Hepatic stellate cell (primary cell): ENCODE measurements around the gene MARVELD2.
"Not testable (repeated sequence)": the region's sequence is repeated elsewhere in the genome, so short reads cannot be mapped to it uniquely, and the experiment has no call there.

Experiments
- DNase-seq: peaks from one replicate; pipeline ENCODE4 v3.0.0; 2011; ENCODE audit warnings: low spot score

The MARVELD2 gene

DNA sequence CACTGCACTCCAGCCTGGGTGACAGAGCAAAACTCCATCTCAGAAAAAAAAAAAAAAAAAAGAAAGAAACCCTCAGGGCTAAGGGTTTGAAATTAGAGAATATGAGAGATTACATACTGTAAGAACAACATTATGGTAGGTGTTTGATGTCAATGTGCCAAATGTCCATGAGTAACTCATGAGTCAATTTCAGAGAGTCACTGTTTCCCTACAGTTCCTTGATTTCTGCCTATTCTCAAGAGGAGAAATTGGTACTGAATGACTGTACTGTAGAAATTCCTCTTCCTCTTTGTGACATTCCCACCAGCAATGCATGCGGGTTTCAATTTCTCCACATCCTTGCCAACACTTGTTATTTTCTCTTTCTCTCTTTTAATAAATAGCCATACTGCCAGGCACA lies 35.2 kb downstream of the MARVELD2 start:
- peak; percentile 61 for DNase-seq

DNA sequence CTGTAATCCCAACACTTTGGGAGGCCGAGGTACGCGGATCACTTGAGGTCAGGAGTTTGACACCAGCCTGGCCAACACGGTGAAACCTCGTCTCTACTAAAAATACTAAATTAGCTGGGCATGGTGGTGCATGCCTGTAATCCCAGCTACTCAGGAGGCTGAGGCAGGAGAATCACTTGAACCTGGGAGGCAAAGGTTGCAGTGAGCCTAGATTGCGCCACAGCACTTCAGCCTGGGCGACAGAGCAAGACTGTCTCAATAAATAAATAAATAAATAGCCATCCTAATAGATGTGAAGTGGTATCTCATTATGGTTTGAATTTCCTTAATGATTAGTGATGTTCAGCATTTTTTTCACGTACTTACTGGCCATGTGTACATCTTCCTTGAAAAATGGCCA lies 35.6 kb downstream of the MARVELD2 start:
- DNase-seq, result not testable (repeated sequence)

DNA sequence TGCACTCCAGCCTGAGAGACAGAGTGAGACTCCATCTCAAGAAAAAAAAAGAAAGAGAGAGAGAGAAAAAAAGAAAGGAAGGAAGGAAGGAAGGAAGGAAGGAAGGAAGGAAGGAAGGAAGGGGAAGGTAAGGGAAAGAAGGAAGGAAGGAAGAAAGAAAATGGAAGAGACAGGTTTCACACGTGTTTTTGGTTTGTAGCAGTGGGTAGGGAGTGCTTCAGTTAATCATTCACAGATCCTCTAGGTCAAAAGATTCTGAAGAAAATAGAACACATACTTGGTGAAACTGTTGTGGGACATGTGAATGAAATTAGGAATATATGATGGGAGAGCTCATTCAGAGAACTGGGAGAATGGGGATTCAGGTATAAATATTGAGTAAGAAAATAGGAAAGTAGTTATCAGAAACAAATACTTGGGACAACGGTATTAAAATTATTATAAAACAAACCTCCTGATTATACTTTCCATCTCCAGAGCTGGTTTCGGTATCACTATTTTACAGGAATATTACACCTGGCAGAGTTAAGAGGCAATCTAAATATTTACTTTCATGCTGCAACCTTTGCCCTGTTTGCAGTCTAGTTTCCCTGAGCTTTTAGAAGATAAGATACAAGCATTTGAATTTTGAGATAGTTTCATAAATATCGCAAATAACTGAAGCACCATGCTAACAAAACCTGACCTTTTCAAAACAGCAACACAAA lies 37.2 kb downstream of the MARVELD2 start:
- no peak for DNase-seq

DNA sequence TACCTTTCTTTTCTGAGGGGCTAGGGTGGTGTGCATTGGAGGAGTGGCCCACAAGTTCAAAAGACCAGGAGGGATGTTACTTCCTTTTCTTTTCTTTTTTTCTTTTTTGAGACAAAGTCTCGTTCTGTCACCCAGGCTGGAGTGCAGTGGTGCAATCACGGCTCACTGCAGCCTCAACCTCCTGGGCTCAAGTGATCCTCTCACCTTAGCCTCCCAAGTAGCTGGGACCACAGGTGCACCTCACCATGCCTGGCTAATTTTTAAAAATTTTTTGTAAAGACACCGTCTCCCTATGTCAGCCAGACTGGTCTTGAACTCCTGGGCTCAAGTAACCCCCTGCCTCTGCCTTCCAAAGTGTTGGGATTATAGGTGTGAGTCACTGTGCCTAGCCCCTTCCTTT lies 38.6 kb downstream of the MARVELD2 start:
- not testable (repeated sequence) for DNase-seq

DNA sequence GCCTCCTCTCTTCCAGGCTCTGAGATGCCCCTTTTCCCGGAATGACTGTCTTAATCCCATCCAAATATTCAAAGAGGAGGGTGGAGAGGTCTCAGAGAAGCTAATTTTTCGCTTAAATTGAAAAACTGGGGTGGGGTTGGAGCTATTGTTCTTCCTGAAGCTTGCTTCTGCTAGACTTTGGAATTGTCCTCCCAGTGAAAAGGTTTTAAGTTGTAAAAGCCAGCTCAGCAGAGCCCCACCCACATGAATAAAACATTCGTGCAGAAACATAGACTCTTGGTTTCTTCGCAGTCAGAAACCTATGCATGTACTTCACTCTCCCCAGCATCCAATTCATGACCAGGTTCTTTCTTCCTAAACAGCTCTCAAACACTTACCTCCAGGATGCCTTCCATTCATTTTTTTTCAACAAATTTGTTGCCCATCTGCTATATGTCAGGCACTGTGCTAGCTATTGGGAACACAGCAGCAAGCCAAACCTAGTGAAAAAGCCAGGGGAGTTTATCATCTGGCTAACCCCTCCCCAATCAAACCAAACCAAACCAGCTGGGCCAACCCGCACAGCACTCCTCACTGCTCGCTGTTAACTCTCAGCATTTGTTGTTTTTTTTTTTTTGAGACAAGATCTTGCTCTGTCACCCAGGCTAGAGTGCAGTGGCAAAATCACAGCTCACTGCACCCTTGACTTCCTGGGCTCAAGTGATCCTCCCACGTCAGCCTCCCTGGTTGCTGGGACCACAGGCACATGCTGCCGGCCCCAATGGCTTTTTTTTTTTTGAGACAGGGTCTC lies 39.7 kb downstream of the MARVELD2 start:
- DNase-seq, result no peak

DNA sequence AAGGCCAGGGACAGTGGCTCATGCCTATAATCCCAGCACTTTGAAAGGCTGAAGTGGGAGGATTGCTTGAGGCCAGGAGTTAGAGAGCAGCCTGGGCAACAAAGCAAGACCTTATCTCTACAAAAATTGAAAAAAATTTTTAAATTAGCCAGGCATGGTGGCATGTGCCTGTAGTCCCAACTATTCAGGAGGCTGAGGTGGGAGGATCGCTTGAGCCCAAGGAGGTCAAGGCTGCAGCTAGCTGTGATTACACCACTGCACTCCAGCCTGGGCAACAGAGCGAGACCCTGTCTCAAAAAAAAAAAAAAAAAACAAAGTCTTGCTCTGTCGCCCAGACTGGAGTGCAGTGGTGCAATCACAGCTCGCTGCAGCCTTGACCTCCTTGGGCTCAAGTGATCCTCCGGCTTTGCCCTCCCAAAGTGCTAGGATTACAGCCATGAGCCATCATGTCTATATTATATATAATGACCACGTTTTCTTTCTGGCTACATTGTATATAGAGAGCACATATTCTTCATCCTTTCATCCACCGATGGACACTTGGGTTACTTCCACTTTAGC lies 40.6 kb downstream of the MARVELD2 start:
- DNase-seq, result not testable (repeated sequence)

DNA sequence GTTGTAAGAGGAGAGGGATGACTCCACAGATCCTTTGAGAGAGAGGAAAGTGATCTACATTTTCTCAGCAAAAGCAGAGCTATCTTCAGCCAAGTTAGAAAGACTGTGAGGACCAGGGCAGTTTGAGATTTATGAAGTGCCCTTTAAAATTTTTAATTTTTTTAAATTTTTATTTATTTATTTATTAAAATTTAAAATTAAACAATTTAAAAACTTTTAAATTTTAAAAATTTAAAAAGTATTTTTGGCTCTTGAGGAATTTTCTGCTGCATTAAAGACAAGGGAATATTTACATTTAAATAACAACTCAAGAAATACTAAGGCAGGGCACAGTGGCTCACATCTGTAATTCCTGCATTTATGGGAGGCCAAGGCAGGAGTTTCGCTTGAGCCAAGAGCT lies 47.3 kb downstream of the MARVELD2 start:
- DNase-seq, result no peak

DNA sequence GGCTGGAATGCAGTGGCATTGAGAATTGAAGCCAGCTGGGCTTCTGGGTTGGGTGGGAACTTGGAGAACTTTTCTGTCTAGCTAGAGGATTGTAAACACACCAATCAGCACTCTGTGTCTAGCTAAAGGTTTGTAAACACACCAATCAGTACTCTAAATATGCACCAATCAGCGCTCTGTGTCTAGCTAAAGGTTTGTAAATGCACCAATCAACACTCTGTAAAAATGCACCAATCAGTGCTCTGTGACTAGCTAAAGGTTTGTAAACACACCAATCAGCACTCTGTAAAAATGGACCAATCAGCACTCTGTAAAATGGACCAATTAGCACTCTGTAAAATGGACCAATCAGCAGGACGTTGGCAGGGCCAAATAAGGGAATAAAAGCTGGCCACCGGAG lies 51.5 kb downstream of the MARVELD2 start:
- DNase-seq, result not testable (repeated sequence)

DNA sequence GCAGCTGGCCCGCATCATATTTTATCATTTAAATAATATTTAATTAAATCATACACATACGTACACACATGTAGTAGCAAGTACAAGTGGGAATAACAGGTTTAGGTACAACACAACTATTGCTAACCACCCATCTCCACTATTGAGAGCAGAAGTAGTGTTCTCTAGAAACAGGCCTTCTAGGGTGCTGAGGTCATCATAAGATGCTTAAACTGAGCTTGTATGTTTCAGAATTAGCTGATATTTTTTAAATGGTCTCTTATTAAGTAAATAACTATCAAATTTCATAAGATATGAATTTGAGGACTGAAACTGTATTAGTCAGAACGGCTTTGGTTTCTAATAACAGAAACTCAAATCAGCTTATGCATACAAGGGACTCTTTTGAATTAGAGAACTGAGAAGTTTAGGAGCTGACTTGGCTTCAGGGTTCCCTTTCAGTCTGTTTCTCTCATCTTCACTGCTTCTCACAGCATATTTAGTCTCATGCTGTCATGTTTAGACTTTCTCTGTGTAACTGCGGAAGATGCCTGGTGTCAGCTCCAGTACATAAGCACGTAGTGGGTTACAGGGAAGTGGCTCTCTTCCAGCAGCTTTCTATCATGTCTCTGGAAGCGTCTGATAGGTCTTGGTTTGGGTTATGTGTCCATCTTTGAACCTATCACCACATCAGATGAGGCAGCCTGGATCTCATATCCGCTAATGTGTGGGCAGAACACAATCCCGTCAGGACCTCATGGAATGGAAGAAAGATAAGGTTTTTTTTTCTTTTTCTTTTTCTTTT lies 52.7 kb downstream of the MARVELD2 start:
- no peak for DNase-seq

DNA sequence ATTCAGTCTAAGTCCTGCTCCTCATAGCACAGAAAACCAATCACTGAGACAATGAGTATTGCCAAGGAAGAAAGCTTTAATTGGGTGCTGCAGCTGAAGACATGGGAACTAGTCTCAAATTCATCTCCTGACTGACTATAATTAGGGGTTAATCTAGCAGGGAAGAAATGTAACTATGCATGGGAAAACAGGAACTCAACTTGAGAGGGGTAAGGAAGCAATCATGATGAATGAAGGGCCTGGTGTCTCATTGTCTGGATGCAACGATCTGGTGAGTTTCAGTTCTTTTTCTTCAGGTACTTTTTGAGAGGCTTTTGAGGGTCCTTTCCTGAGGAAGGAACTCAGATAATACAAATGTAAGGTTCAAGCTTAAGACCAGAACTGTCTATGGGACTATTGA lies 53.7 kb downstream of the MARVELD2 start:
- no peak for DNase-seq

DNA sequence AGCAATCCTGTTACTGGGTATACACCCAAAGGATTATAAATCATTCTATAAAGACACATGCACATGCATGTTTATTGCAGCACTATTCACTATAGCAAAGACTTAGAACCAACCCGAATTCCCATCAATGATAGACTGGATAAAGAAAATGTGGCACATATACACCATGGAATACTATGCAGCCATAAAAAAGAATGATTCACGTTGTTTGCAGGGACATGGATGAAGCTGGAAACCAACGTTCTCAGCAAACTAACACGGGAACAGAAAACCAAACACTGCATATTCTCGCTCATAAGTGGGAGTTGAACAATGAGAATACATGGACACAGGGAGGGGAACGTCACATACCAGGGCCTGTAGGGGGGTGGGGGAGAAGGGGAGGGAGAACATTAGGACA lies 56.6 kb downstream of the MARVELD2 start:
- DNase-seq, result not testable (repeated sequence)

DNA sequence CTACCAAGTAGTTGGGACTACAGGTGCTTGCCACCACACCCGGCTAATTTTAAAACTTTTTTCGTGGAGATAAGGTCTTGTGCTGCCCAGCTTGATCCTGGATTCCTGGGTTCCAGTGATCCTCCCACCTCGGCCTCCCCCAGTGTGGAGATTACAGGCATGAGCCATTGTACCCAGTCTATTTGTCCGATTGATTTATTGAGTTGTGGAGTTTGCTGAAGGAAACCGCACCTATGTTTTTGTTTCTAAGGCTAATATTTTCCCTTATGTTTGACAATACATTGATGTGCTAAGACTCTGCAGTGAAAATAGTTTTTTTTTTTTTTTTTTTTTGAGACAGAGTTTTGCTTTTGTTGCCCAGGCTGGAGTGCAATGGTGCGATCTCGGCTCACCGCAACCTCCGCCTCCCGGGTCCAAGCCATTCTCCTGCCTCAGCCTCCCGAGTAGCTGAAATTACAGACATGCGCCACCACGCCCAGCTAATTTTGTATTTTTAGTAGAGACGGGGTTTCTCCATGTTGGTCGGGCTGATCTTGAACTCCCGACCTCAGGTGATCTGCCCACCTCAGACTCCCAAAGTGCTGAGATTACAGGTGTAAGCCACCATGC lies 57.7 kb downstream of the MARVELD2 start:
- not testable (repeated sequence) for DNase-seq

DNA sequence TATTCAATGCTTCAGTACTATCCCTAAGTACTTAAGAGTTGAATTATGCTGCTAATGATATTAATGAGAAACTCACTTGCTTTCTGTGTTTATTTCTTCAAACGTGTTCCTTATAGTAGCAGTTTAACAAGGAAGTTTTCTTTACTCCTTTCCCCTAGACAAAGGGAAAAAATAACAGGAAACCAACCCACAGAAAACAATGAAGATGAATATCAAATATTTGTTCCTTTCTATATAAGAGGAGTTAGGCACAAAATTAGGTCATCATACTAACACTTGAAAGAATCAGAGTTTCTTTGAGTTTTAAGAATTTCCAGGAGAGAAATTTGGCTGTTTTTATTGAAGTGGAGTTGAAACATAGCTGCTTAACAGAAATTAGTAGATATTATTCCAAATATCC lies 62.3 kb downstream of the MARVELD2 start:
- DNase-seq, result no peak

DNA sequence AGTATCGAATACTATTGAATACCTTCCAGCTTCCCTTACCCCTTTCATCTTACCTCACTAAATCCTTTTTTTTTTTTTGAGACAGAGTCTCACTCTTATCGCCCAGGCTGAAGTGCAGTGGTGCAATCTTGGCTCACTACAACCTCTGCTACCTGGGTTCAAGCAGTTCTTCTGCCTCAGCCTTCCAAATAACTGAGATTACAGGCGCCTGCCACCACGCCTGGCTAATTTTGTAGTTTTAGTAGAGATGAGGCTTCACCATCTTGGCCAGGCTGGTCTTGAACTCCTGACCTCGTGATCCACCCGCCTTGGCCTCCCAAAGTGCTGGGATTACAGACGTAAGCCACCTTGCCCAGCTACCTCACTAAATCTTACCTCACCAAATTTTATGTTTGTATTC lies 63.4 kb downstream of the MARVELD2 start:
- not testable (repeated sequence) for DNase-seq

DNA sequence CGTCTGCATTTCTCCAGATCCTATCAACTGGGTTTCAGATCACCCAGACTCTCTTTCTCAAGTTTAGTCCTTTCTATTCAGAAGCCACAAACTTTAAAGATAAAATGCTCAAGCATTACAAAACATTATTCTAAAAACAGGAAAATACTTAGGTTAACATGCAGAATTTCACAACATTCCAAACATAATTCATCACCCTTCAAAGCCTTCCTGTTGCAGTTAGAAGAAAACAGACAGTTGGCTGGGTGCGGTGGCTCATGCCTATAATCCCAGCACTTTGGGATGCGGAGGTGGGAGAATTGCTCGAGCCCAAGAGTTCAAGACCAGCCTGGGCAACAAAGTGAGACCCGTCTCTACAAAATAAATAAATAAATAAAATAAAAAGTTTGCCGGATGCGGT lies 70.0 kb downstream of the MARVELD2 start:
- peak; percentile 31 for DNase-seq

DNA sequence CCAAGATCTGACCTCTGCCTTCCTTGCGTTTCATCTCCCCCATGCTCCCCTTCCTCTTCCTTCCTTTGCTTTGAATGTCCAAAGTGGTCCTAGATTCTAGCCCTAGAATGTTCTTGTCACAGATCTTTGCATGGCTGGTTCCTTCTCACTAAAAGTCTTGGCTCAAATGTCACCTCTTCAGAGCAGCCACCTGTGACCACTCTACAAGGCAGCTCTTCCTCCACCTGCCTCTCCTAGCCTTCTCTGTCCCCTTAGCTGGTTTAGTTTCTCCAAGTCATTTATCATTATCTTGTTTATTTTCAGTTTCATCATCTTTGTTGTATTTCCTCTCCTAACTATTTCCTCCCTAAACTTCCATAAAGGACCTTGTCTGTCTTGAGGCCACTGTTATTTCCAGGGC lies 70.6 kb downstream of the MARVELD2 start:
- DNase-seq, result no peak

DNA sequence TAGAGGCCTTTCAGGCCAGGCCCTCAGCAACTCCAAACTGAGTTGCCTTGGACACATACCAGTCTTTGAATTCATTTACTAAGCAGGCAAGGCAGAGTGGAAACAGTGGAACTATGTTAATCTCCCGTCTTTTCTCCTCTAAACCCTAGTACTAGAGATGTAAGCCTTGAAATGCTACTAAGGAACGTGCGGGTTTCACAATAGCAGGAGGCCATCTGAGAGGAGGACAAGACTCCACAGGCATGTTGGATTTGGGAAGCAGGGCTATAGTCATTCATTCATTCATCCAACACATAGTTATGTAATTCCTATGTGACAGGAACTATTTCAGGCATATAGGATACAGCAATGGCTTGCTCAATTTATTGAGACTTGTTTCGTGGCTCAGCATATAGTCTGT lies 74.3 kb downstream of the MARVELD2 start:
- no peak for DNase-seq

DNA sequence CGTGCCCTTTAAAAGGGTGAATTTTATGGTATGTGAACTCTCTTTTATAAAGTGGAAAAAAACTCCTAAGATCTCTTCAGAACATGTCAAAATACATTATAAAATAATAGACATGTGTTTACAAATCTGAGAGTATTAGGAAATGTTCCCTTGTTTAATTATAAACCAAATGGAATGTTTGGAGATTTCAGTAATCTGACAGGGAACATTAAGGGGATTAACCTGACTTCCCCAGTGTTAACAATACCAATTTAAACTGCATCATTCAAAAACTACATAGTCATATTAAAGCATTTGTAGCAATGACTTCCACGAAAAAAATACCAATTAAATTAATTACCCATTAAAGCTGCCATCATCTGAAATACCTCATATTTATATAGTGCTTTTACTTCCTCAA lies 76.1 kb downstream of the MARVELD2 start:
- DNase-seq, result no peak

DNA sequence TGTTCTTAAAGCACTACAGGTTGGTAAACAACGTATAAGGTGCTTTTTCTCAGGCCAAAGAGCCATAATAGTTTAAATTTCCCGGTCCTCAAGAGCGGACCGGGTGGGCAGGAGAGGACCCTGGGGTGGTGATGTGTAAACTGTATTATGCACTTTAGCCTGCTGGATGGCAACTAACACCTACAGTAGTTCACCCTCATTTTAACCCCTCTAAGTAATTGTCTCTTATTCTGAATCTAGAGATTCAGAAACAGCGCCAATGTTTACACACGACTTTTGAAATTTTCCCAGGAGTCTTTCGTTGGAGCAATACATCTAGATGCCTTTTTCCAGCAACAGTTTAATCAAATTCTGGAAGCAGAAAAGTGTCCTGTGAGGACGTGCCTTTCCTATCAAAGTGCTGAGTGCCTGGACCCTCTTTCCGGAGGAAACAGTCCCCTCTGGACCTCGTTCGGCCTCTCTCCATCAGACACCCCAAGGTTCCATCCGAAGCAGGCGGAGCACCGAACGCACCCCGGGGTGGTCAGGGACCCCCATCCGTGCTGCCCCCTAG lies 77.0 kb downstream of the MARVELD2 start:
- no peak for DNase-seq

DNA sequence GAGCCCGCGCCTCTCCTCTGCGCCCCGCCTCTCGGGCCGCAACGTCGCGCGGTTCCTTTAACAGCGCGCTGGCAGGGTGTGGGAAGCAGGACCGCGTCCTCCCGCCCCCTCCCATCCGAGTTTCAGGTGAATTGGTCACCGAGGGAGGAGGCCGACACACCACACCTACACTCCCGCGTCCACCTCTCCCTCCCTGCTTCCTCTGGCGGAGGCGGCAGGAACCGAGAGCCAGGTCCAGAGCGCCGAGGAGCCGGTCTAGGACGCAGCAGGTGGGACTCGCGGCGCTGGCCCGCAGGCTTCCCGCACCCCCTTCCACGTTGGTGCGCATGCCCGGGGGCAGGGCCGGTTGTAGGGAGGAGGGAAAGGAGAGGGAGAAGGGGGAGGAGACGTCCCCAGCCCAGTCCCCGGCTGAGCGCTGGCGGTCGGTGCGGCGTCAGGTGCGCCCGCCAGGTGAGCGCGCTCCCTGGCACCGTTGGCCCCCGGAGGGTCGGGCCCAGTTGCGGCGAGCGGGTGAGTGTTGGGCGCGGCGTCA lies 77.5 kb downstream of the MARVELD2 start, which contains the start of gene OCLN:
OCLN (plus strand) TSS at position 400 of the 532 bp plus-strand sequence. CDS start 11,455 bp downstream, outside the sequence.
- peak; percentile 35 for DNase-seq

DNA sequence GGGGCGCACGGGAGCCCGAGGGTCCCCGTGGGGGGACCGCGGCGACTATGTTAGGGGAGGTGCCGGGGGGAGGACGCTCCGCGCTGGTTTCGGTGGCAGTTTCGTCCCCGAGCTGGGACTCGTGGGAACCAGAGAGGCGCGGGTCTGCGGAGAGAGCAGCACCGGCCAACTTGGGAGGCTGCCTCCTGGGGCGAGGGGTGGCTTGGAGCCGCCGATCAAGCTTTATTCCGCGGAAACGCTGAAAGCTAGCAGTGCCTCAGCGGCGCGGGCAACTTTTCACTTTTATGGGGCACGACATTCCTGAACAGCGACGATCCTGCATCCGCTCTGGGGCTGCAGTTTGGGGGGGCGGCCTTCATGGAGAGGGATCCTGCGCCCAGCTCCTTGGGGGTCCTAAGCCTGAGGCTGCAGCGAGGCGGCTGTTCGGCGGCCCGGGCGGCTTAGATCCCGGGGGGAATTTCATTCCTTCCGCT lies 78.0 kb downstream of the MARVELD2 start:
- DNase-seq, result peak; percentile 36
